Neural cell (in vitro differentiated cells): ENCODE data around the gene SLN. TPM values are rescaled to one million over a fixed set of nuclear protein-coding genes. Genes with fewer than 3 reads are reported as not detected.

Experiments
- H2AFZ ChIP-seq: fragments of 200-600, 300-800 bp; sonication (generic), shearing (Covaris generic); 2 replicates; pipeline ENCODE4 v1.6.0; 2014; ENCODE audit warnings: low read depth, mild to moderate bottlenecking, antibody characterized with exemption, low read length, moderate library complexity
- H3F3A ChIP-seq: fragments of 200-600 bp; shearing (Covaris generic); 2 replicates; pipeline ENCODE4 v1.6.1; 2016; ENCODE audit warnings: mild to moderate bottlenecking, moderate library complexity, mixed read lengths, antibody characterized with exemption, low read length; ENCODE audit not compliant: insufficient read depth, poor library complexity, severe bottlenecking
- H3K27ac ChIP-seq: fragments of 200-600, 300-800 bp; sonication (generic), shearing (Covaris generic); 2 replicates; pipeline ENCODE4 v1.5.1; 2014; ENCODE audit warnings: mild to moderate bottlenecking, low read length, moderate library complexity
- H3K27me3 ChIP-seq: fragments of 300-800, 200-600 bp; sonication (generic), shearing (Covaris generic); 2 replicates; pipeline ENCODE4 v1.6.0; 2014; ENCODE audit warnings: mild to moderate bottlenecking, low read depth, low read length, moderate library complexity; ENCODE audit not compliant: insufficient read depth
- H3K36me3 ChIP-seq: fragments of 300-800, 200-600 bp; sonication (generic), shearing (Covaris generic); 2 replicates; pipeline ENCODE4 v1.5.1; 2014; ENCODE audit warnings: mild to moderate bottlenecking, antibody characterized with exemption, low read length, moderate library complexity; ENCODE audit not compliant: insufficient read depth
- H3K4me2 ChIP-seq: fragments of 300-800, 200-600 bp; sonication (generic), shearing (Covaris generic); 2 replicates; pipeline ENCODE4 v1.6.0; 2014; ENCODE audit warnings: mild to moderate bottlenecking, low read length
- H3K4me3 ChIP-seq: fragments of 300-800, 200-600 bp; sonication (generic), shearing (Covaris generic); 2 replicates; pipeline ENCODE4 v1.5.1; 2014; ENCODE audit warnings: mild to moderate bottlenecking, low read length, moderate library complexity
- H3K79me2 ChIP-seq: fragments of 200-600 bp; shearing (Covaris generic); replicated peaks from 2 replicates; pipeline ENCODE4 v1.6.0; 2014; ENCODE audit warnings: mild to moderate bottlenecking, low read length, moderate library complexity; ENCODE audit not compliant: insufficient read depth
- H3K9ac ChIP-seq: fragments of 300-800, 200-600 bp; sonication (generic), shearing (Covaris generic); 2 replicates; pipeline ENCODE4 v1.6.1; 2016; ENCODE audit warnings: mild to moderate bottlenecking, low read length, mixed read lengths
- H3K9me2 ChIP-seq: fragments of 200-600 bp; shearing (Covaris generic); 2 replicates; pipeline ENCODE4 v1.6.1; 2016; ENCODE audit warnings: mild to moderate bottlenecking, low read length, mixed read lengths; ENCODE audit not compliant: insufficient read depth
- H3K9me3 ChIP-seq: fragments of 200-600, 300-800 bp; sonication (generic), shearing (Covaris generic); 2 replicates; pipeline ENCODE4 v1.6.1; 2016; ENCODE audit warnings: mild to moderate bottlenecking, mixed run types, low read length, moderate library complexity, mixed read lengths
- H4K20me1 ChIP-seq: fragments of 200-600 bp; shearing (Covaris generic); 2 replicates; pipeline ENCODE4 v1.6.1; 2016; ENCODE audit warnings: mild to moderate bottlenecking, mixed run types; ENCODE audit not compliant: insufficient read depth
- CTCF ChIP-seq: fragments of 450-650 bp; IDR thresholded peaks from 2 replicates; pipeline ENCODE4 v1.5.1; 2014; ENCODE audit warnings: antibody characterized with exemption, mild to moderate bottlenecking, moderate library complexity; ENCODE audit not compliant: poor library complexity, severe bottlenecking
- EP300 ChIP-seq: fragments of 450-650 bp; conservative IDR thresholded peaks from 2 replicates; pipeline ENCODE4 v1.6.1; 2014; ENCODE audit warnings: antibody characterized with exemption, mild to moderate bottlenecking, moderate library complexity; ENCODE audit not compliant: poor library complexity, severe bottlenecking
- EZH2 ChIP-seq: fragments of 200-600, 300-800 bp; shearing (Covaris generic), sonication (generic); IDR thresholded peaks from 2 replicates; pipeline ENCODE4 v1.6.1; 2014; ENCODE audit warnings: antibody characterized with exemption, low read length, borderline replicate concordance, mild to moderate bottlenecking; ENCODE audit not compliant: insufficient read depth, poor library complexity, severe bottlenecking
- POLR2AphosphoS5 ChIP-seq: IDR thresholded peaks from 2 replicates; pipeline ENCODE4 v1.6.1; 2012
- RAD21 ChIP-seq: fragments of 450-650 bp; conservative IDR thresholded peaks from 2 replicates; pipeline ENCODE4 v1.6.1; 2014; ENCODE audit warnings: antibody characterized with exemption, mild to moderate bottlenecking, moderate library complexity
- REST ChIP-seq: IDR thresholded peaks from 2 replicates; pipeline ENCODE4 v1.6.1; 2012; ENCODE audit warnings: borderline replicate concordance
- SMC3 ChIP-seq: fragments of 450-650 bp; conservative IDR thresholded peaks from 2 replicates; pipeline ENCODE4 v1.6.1; 2014; ENCODE audit warnings: antibody characterized with exemption, mild to moderate bottlenecking, moderate library complexity; ENCODE audit not compliant: poor library complexity
- TAF1 ChIP-seq: IDR thresholded peaks from 2 replicates; pipeline ENCODE4 v1.6.1; 2012; ENCODE audit warnings: low read depth
- polyA plus RNA-seq: library from polyadenylated mRNA; depleted of rRNA; stranded (reverse); fragments of >200 nt; gene quantifications from 2 replicates; pipeline ENCODE4 v1.2.3, GENCODE V29; 2014

The SLN gene
- polyA plus RNA-seq, 1 donor from 2014 or later, result not detected

GRCh38 chr11:107747622-107748021, 35.8 kb upstream of the SLN start:
- Histone ChIP-seq H4K20me1 (no peaks in the 10 kb centered on the region), H3F3A (no peaks in the 10 kb centered on the region), H3K4me3 (no peak overlapping the region), H3K4me2 (no peak overlapping the region), H3K79me2 (no peaks in the 10 kb centered on the region), H3K36me3 (no peaks in the 10 kb centered on the region), H3K9ac (no peak overlapping the region), H3K9me2 (no peaks in the 10 kb centered on the region), H2AFZ (no peak overlapping the region), H3K27ac (no peak overlapping the region), H3K27me3 (no peaks in the 10 kb centered on the region), H3K9me3 (no peaks in the 10 kb centered on the region)
- no peak for TF ChIP-seq POLR2AphosphoS5

GRCh38 chr11:107744736-107745135, 32.9 kb upstream of the SLN start:
- H3K36me3 ChIP-seq, result no peaks in the 10 kb centered on the region
- no peaks in the 10 kb centered on the region for H3K9me2 ChIP-seq
- H3F3A ChIP-seq, result no peaks in the 10 kb centered on the region
- no peaks in the 10 kb centered on the region for H3K27me3 ChIP-seq
- no peak overlapping the region for H2AFZ ChIP-seq
- H3K27ac ChIP-seq, result no peak overlapping the region
- no peak overlapping the region for H3K9ac ChIP-seq
- no peaks in the 10 kb centered on the region for H4K20me1 ChIP-seq
- TF ChIP-seq TAF1, result no peak
- no peak for TF ChIP-seq CTCF
- TF ChIP-seq RAD21, result no peak
- TF ChIP-seq SMC3, result no peak
- TF ChIP-seq REST, result no peak
- H3K9me3 ChIP-seq, result peaks cover 4% of the 10 kb centered on the region
- no peak overlapping the region for H3K4me3 ChIP-seq
- no peak overlapping the region for H3K4me2 ChIP-seq
- H3K79me2 ChIP-seq, result no peaks in the 10 kb centered on the region

GRCh38 chr11:107743191-107743590, 31.3 kb upstream of the SLN start:
- H3K9ac ChIP-seq, result no peak overlapping the region

More at GRCh38 chr11:107743191-107743590, 31.3 kb upstream of the SLN start:
- no peaks in the 10 kb centered on the region for H3K36me3 ChIP-seq
- H3K27me3 ChIP-seq, result no peaks in the 10 kb centered on the region
- H3K4me2 ChIP-seq, result no peak overlapping the region
- no peak overlapping the region for H2AFZ ChIP-seq
- peaks cover 6% of the 10 kb centered on the region for H3K9me3 ChIP-seq
- H4K20me1 ChIP-seq, result no peaks in the 10 kb centered on the region
- no peaks in the 10 kb centered on the region for H3K79me2 ChIP-seq
- no peak overlapping the region for H3K4me3 ChIP-seq
- TF ChIP-seq EP300, result no peak
- TF ChIP-seq SMC3, result no peak
- TF ChIP-seq POLR2AphosphoS5, result no peak
- no peak for TF ChIP-seq EZH2
- no peak for TF ChIP-seq REST
- H3F3A ChIP-seq, result no peaks in the 10 kb centered on the region
- no peak overlapping the region for H3K27ac ChIP-seq
- no peaks in the 10 kb centered on the region for H3K9me2 ChIP-seq
